IMR-90 (cell line): Measurements from ENCODE around the gene NUDT12. TPM values are rescaled to one million over a fixed set of nuclear protein-coding genes. Genes with fewer than 3 reads are reported as not detected.

Experiments used
- ATAC-seq: fragments of 200-7000 bp; cut with Tn5 transposase; 2 replicates; pipeline ENCODE4 v1.9.1; 2020; ENCODE audit warnings: low read depth, mild to moderate bottlenecking, moderate library complexity
- Bru-seq: library from RNA; stranded (reverse); fragments of 400-500 nt; gene quantifications from one replicate; lab custom pipeline; 2021; lab: Mats Ljungman, UMichigan
- BruChase-seq, 2 experiments: library from RNA; stranded (reverse); fragments of 400-500 nt; gene quantifications; one replicate each; lab custom pipeline; 2021; lab: Mats Ljungman, UMichigan
- BruUV-seq: library from RNA; stranded (reverse); fragments of 400-500 nt; replicated peaks from 2 replicates; lab custom pipeline; 2021; lab: Mats Ljungman, UMichigan
- CTCF ChIA-PET: fragments of 300-600 bp; formaldehyde crosslinking; extraction: SDS; loops from one replicate; lab custom pipeline; 2021; ENCODE audit warnings: antibody characterized with exemption; lab: Yijun Ruan, JAX
- POLR2A ChIA-PET: fragments of 300-600 bp; sonication (Branson Sonifier 250); formaldehyde crosslinking; loops from one replicate; lab custom pipeline; 2022; ENCODE audit warnings: antibody characterized with exemption; ENCODE audit not compliant: unreplicated experiment; lab: Charles Lee
- DNase-seq: peaks from one replicate; pipeline ENCODE4 v3.0.0; 2013
- H2AFZ ChIP-seq: replicated peaks from 2 replicates; pipeline ENCODE3; 2013; ENCODE audit warnings: low read length, mild to moderate bottlenecking; ENCODE audit not compliant: poor library complexity
- H2AK5ac ChIP-seq: 2 replicates; pipeline ENCODE4 v1.6.1; 2013; ENCODE audit warnings: low read depth, low read length, inconsistent platforms
- H2AK9ac ChIP-seq: replicated peaks from 2 replicates; pipeline ENCODE3; 2013; ENCODE audit warnings: mild to moderate bottlenecking, low read depth, low read length, moderate library complexity; ENCODE audit not compliant: poor library complexity
- H2BK120ac ChIP-seq: 2 replicates; pipeline ENCODE4 v1.6.1; 2013; ENCODE audit warnings: low read depth, low read length, inconsistent platforms
- H2BK15ac ChIP-seq: 3 replicates; pipeline ENCODE4 v1.6.1; 2013; ENCODE audit warnings: low read depth, low read length, inconsistent platforms
- H2BK20ac ChIP-seq: 2 replicates; pipeline ENCODE4 v1.6.1; 2013; ENCODE audit warnings: low read depth, mild to moderate bottlenecking, inconsistent platforms, low read length, moderate library complexity
- H2BK5ac ChIP-seq: 2 replicates; pipeline ENCODE4 v1.6.1; 2013; ENCODE audit warnings: mild to moderate bottlenecking, low read depth, low read length, inconsistent platforms; ENCODE audit not compliant: poor library complexity, severe bottlenecking
- H3K14ac ChIP-seq: replicated peaks from 2 replicates; pipeline ENCODE4 v1.6.1; 2013; ENCODE audit warnings: low read depth, low read length, inconsistent platforms
- H3K18ac ChIP-seq: 2 replicates; pipeline ENCODE4 v1.6.1; 2013; ENCODE audit warnings: low read depth, low read length, control low read depth
- H3K23ac ChIP-seq: 2 replicates; pipeline ENCODE4 v1.6.1; 2013; ENCODE audit warnings: low read depth, low read length, inconsistent platforms
- H3K27ac ChIP-seq: 2 replicates; pipeline ENCODE4 v1.5.1; 2013; ENCODE audit warnings: mild to moderate bottlenecking, control low read depth, low read length; ENCODE audit not compliant: insufficient read depth
- H3K27me3 ChIP-seq: 2 replicates; pipeline ENCODE4 v1.6.1; 2013; ENCODE audit warnings: low read length; ENCODE audit not compliant: control insufficient read depth, insufficient read depth
- H3K36me3 ChIP-seq: 2 replicates; pipeline ENCODE4 v1.6.1; 2013; ENCODE audit warnings: low read length, mixed read lengths; ENCODE audit not compliant: control insufficient read depth, insufficient read depth
- H3K4ac ChIP-seq: 2 replicates; pipeline ENCODE4 v1.6.1; 2013; ENCODE audit warnings: low read depth, low read length, inconsistent platforms
- H3K4me1 ChIP-seq: 2 replicates; pipeline ENCODE4 v1.6.1; 2013; ENCODE audit warnings: low read length, mixed read lengths; ENCODE audit not compliant: control insufficient read depth, insufficient read depth
- H3K4me2 ChIP-seq: 2 replicates; pipeline ENCODE4 v1.6.1; 2013; ENCODE audit warnings: low read depth, mild to moderate bottlenecking, control low read depth, low read length, moderate library complexity
- H3K4me3 ChIP-seq: 2 replicates; pipeline ENCODE4 v1.5.1; 2013; ENCODE audit warnings: low read depth, mild to moderate bottlenecking, control low read depth, low read length, moderate library complexity; ENCODE audit not compliant: insufficient read depth
- H3K56ac ChIP-seq: 2 replicates; pipeline ENCODE4 v1.6.1; 2013; ENCODE audit warnings: low read length, inconsistent platforms; ENCODE audit not compliant: insufficient read depth; ENCODE audit errors: extremely low read depth
- H3K79me1 ChIP-seq, 2 experiments: 2 replicates each; pipeline ENCODE4 v1.6.1; 2013; ENCODE audit warnings: low read length in 2 of 2, inconsistent platforms in 1 of 2, low read depth in 1 of 2
- H3K9ac ChIP-seq: 2 replicates; pipeline ENCODE4 v1.6.1; 2013; ENCODE audit warnings: low read depth, low read length, control low read depth
- H3K9me1 ChIP-seq: 2 replicates; pipeline ENCODE4 v1.6.1; 2013; ENCODE audit warnings: low read length, inconsistent platforms; ENCODE audit not compliant: insufficient read depth
- H3K9me3 ChIP-seq: 2 replicates; pipeline ENCODE4 v1.6.1; 2013; ENCODE audit warnings: low read length; ENCODE audit not compliant: control insufficient read depth, insufficient read depth
- H4K20me1 ChIP-seq: 2 replicates; pipeline ENCODE4 v1.6.1; 2013; ENCODE audit warnings: low read length, inconsistent platforms; ENCODE audit not compliant: insufficient read depth
- H4K5ac ChIP-seq: 2 replicates; pipeline ENCODE4 v1.6.1; 2013; ENCODE audit warnings: mild to moderate bottlenecking, low read depth, low read length, control low read depth
- H4K8ac ChIP-seq, 2 experiments: 2 replicates each; pipeline ENCODE4 v1.6.1; 2013; ENCODE audit warnings: low read depth in 2 of 2, low read length in 2 of 2, control low read depth in 1 of 2, inconsistent platforms in 1 of 2
- H4K91ac ChIP-seq: 2 replicates; pipeline ENCODE4 v1.6.1; 2013; ENCODE audit warnings: low read depth, low read length, inconsistent platforms; ENCODE audit not compliant: insufficient read depth
- ELK1 ChIP-seq: fragments of 150-350 bp; IDR thresholded peaks from 2 replicates; pipeline ENCODE4 v1.6.1; 2016; ENCODE audit warnings: low read depth, mild to moderate bottlenecking, low read length, moderate library complexity, borderline replicate concordance
- NFE2L2 ChIP-seq: fragments of 150-350 bp; IDR thresholded peaks from 2 replicates; pipeline ENCODE4 v1.6.1; 2016; ENCODE audit warnings: low read depth, mild to moderate bottlenecking, low read length
- POLR2A ChIP-seq: IDR thresholded peaks from 2 replicates; pipeline ENCODE4 v1.6.1; 2012; ENCODE audit warnings: mild to moderate bottlenecking, low read depth, low read length
- USF2 ChIP-seq: fragments of 150-350 bp; IDR thresholded peaks from 2 replicates; pipeline ENCODE4 v1.6.1; 2017; ENCODE audit warnings: mild to moderate bottlenecking, antibody characterized with exemption, low read length, low read depth
- WGBS, 2 experiments: methylation state at CpG; one replicate each; pipeline versions ENCODE4 v1.1.5 to v1.1.7; 2013; ENCODE audit warnings: missing lambda C conversion rate in 2 of 2; ENCODE audit not compliant: insufficient read length in 1 of 2; ENCODE audit errors: extremely low coverage in 2 of 2; 5-methylcytosine and 5-hydroxymethylcytosine counted together
- dilution Hi-C: fragments of 300-500 bp; cut with HindIII; formaldehyde crosslinking; loops from one replicate; pipeline ENCODE4 v1.14.3; 2018; ENCODE audit warnings: low sequenced_read_pairs; ENCODE audit not compliant: unreplicated experiment
- in situ Hi-C: fragments of 300-500 bp; cut with MboI; formaldehyde crosslinking; loops from 3 replicates; pipeline ENCODE4 v1.14.3; 2019; ENCODE audit warnings: low sequenced_read_pairs, inconsistent platforms, mixed read lengths
- intact Hi-C: fragments of 100-400 bp; cut with micrococcal nuclease; formaldehyde crosslinking; loops from 2 replicates; pipeline ENCODE4 v1.10.0; 2022
- long read RNA-seq: library from polyadenylated mRNA; unstranded; transcript quantifications from one replicate; pipeline ENCODE4 v2.0.0, GENCODE V29; 2021; ENCODE audit not compliant: unreplicated experiment
- polyA plus RNA-seq, 3 experiments: library from polyadenylated mRNA; depleted of rRNA; stranded (reverse); fragments of >200 nt; gene quantifications; 2 replicates each; pipeline ENCODE4 v1.2.3, GENCODE V29; 2012; ENCODE audit warnings: low replicate concordance in 1 of 3
- total RNA-seq: library from RNA; depleted of rRNA; stranded (reverse); fragments of >200 nt; gene quantifications from 2 replicates; pipeline ENCODE4 v1.2.3, GENCODE V29; 2012; rRNA removed

The NUDT12 gene
- 5.9 and 10.0 TPM in 2 replicates for total RNA-seq
- polyA plus RNA-seq (2012; rRNA removed) = 2.3 and 3.7 TPM in 2 replicates
- polyA plus RNA-seq (2012; cell fraction: cytosol; rRNA removed) = 0.33 and 0.40 TPM in 2 replicates
- polyA plus RNA-seq (2012; cell fraction: nucleus; rRNA removed; ENCODE audit: low replicate concordance) = 0.71 and 8.8 TPM in 2 replicates
- percentile 50 among the genes with signal in this experiment for Bru-seq, nascent RNA
- BruChase-seq, experiment 1, labeled RNA remaining after a 6-hour chase = percentile 41 among the genes with signal in this experiment
- BruChase-seq, experiment 2, labeled RNA remaining after a 2-hour chase = percentile 60 among the genes with signal in this experiment
- long read RNA-seq, transcript NUDT12-201 (7 exons, 3,492 nt) = major isoform, 7 of 11 reads
- long read RNA-seq, partial matches to known transcripts = 1 of 11 reads
- long read RNA-seq, other reads (novel, unspliced or antisense) = 2 of 11 reads

GRCh38 chr5:103562453-103563157 lies at the start of gene NUDT12:
NUDT12 (minus strand) TSS chr5:103562789; CDS start chr5:103560248, 2,541 bp downstream.
- peak within 1 kb of the TSS; percentile 94 for H4K5ac ChIP-seq
- peak within 1 kb of the TSS; percentile 95 to 98 for H4K8ac ChIP-seq
- dilution Hi-C loops = no loop called here
- H4K20me1 ChIP-seq = no peaks in the 10 kb centered on the region
- DNase-seq (peak; percentile 67), ATAC-seq (peak; percentile 96)
- H2BK15ac ChIP-seq = 0 out of 3 replicates have a peak within 1 kb of the TSS, but pooled peaks have one; percentile 59
- peak within 1 kb of the TSS; percentile 94 for H3K27ac ChIP-seq
- H3K14ac ChIP-seq = peak within 1 kb of the TSS; percentile 99
- peak within 1 kb of the TSS; percentile 98 for H2AFZ ChIP-seq
- peak within 1 kb of the TSS; percentile 98 for H3K23ac ChIP-seq
- H2BK20ac ChIP-seq = 0 out of 2 replicates have a peak within 1 kb of the TSS, but pooled peaks have one; percentile 20
- no peaks in the 10 kb centered on the region for H3K4me1 ChIP-seq
- peak within 1 kb of the TSS; percentile 91 for H2BK5ac ChIP-seq
- no peaks in the 10 kb centered on the region for H3K9me3 ChIP-seq
- H3K9ac ChIP-seq = peak within 1 kb of the TSS; percentile 97
- WGBS, 2 experiments = no CpG with 5 or more reads among the region's 37 CpGs
- H3K27me3 ChIP-seq = no peaks in the 10 kb centered on the region
- peak within 1 kb of the TSS; percentile 93 for H3K56ac ChIP-seq
- peak within 1 kb of the TSS; percentile 95 for H3K4me2 ChIP-seq
- no peak for TF ChIP-seq ELK1
- no peak for TF ChIP-seq NFE2L2
- peak; percentile 45; the same call in 1 of the 2 replicates for TF ChIP-seq POLR2A
- TF ChIP-seq USF2 = no peak
- in situ Hi-C loops = loop anchor here (10.0 kb wide), 1 partner anchor 612 kb away; no protein-coding TSS in a partner anchor
- ChIA-PET POLR2A (no interaction called here), CTCF (no interaction called here)
- peak within 1 kb of the TSS; percentile 81 for H3K4me3 ChIP-seq
- H3K18ac ChIP-seq = peak within 1 kb of the TSS; percentile 87
- peaks cover 0 to 7% of the 10 kb centered on the region in 2 experiments; a peak in 1 of 4 replicates for H3K79me1 ChIP-seq
- no peaks in the 10 kb centered on the region for H3K36me3 ChIP-seq
- peak within 1 kb of the TSS; percentile 92 for H4K91ac ChIP-seq
- intact Hi-C loops = no loop called here
- no TSS peak for BruUV-seq
- peak within 1 kb of the TSS; percentile 98 for H3K4ac ChIP-seq
- peak within 1 kb of the TSS; percentile 47 for H2AK9ac ChIP-seq
- no peaks in the 10 kb centered on the region for H3K9me1 ChIP-seq
- H2AK5ac ChIP-seq = peak within 1 kb of the TSS; percentile 25; the same call in 1 of the 2 replicates
- peak within 1 kb of the TSS; percentile 64 for H2BK120ac ChIP-seq
